A673 (cell line): Measurements from ENCODE around the gene MRPL20. TPM values are rescaled to one million over a fixed set of nuclear protein-coding genes. Genes with fewer than 3 reads are reported as not detected.

Experiments
- BruUV-seq: library from RNA; stranded (reverse); fragments of 400-500 nt; replicated peaks from 2 replicates; lab custom pipeline; 2021; lab: Mats Ljungman, UMichigan
- CTCF ChIA-PET: fragments of 300-600 bp; sonication (Branson Sonifier 250); formaldehyde crosslinking; loops from one replicate; lab custom pipeline; 2022; ENCODE audit warnings: antibody characterized with exemption; lab: Charles Lee
- POLR2A ChIA-PET: fragments of 300-600 bp; sonication (Branson Sonifier 250); formaldehyde crosslinking; loops from one replicate; lab custom pipeline; 2022; ENCODE audit warnings: antibody characterized with exemption; ENCODE audit not compliant: low non-redundant PET; lab: Charles Lee
- DNase-seq: peaks from one replicate; pipeline ENCODE4 v3.0.0-alpha.2; 2015; ENCODE audit warnings: low spot score
- H3K27ac ChIP-seq: fragments of 200-600 bp; sonication (generic); 2 replicates; pipeline ENCODE4 v1.5.1; 2016; ENCODE audit warnings: mixed run types, low read depth, mild to moderate bottlenecking, mixed read lengths, antibody characterized with exemption, low read length; ENCODE audit not compliant: poor library complexity, severe bottlenecking
- H3K27me3 ChIP-seq: fragments of 200-600 bp; sonication (generic); replicated peaks from 2 replicates; pipeline ENCODE4 v1.6.1; 2017; ENCODE audit warnings: mixed run types, low read depth, mild to moderate bottlenecking, mixed read lengths, antibody characterized with exemption, low read length; ENCODE audit not compliant: insufficient read depth, poor library complexity
- H3K36me3 ChIP-seq: fragments of 200-600 bp; sonication (generic); 2 replicates; pipeline ENCODE4 v1.6.1; 2016; ENCODE audit warnings: mixed run types, mild to moderate bottlenecking, mixed read lengths, antibody characterized with exemption, low read length; ENCODE audit not compliant: insufficient read depth, poor library complexity, severe bottlenecking
- H3K4me1 ChIP-seq: fragments of 200-600 bp; sonication (generic); 2 replicates; pipeline ENCODE4 v1.6.1; 2017; ENCODE audit warnings: mixed run types, mild to moderate bottlenecking, mixed read lengths, antibody characterized with exemption, low read length; ENCODE audit not compliant: insufficient read depth, poor library complexity, severe bottlenecking
- H3K4me3 ChIP-seq: fragments of 200-600 bp; sonication (generic); 2 replicates; pipeline ENCODE4 v1.5.1; 2016; ENCODE audit warnings: low read depth, mixed run types, mild to moderate bottlenecking, mixed read lengths, low read length; ENCODE audit not compliant: poor library complexity, severe bottlenecking
- H3K9me3 ChIP-seq: fragments of 200-600 bp; sonication (generic); 2 replicates; pipeline ENCODE4 v1.6.1; 2016; ENCODE audit warnings: mixed run types, low read depth, mild to moderate bottlenecking, mixed read lengths, antibody characterized with exemption, low read length; ENCODE audit not compliant: poor library complexity, severe bottlenecking
- EZH2 ChIP-seq: fragments of 200-600 bp; sonication (generic); IDR thresholded peaks from 2 replicates; pipeline ENCODE4 v1.6.1; 2017; ENCODE audit warnings: borderline replicate concordance, low read depth, mild to moderate bottlenecking, mixed read lengths, antibody characterized with exemption, low read length; ENCODE audit not compliant: poor library complexity, severe bottlenecking
- intact Hi-C: fragments of 100-400 bp; cut with micrococcal nuclease; formaldehyde crosslinking; loops from one replicate; pipeline ENCODE4 v1.10.0; 2022; ENCODE audit not compliant: unreplicated experiment
- total RNA-seq: library from RNA; stranded (reverse); gene quantifications from 2 replicates; pipeline ENCODE4 v1.2.3, GENCODE V29; 2021
- TF ChIP-seq, protein P1 (sequence below): fragments of 300-800, 200-600 bp; sonication (generic); conservative IDR thresholded peaks from 2 replicates; pipeline ENCODE4 v1.5.1; 2017; ENCODE audit warnings: low read depth, mild to moderate bottlenecking, antibody characterized with exemption, low read length, moderate library complexity, mixed read lengths

Gene MRPL20
- total RNA-seq, 1 experiment from 2014 or later, result 151 TPM

DNA sequence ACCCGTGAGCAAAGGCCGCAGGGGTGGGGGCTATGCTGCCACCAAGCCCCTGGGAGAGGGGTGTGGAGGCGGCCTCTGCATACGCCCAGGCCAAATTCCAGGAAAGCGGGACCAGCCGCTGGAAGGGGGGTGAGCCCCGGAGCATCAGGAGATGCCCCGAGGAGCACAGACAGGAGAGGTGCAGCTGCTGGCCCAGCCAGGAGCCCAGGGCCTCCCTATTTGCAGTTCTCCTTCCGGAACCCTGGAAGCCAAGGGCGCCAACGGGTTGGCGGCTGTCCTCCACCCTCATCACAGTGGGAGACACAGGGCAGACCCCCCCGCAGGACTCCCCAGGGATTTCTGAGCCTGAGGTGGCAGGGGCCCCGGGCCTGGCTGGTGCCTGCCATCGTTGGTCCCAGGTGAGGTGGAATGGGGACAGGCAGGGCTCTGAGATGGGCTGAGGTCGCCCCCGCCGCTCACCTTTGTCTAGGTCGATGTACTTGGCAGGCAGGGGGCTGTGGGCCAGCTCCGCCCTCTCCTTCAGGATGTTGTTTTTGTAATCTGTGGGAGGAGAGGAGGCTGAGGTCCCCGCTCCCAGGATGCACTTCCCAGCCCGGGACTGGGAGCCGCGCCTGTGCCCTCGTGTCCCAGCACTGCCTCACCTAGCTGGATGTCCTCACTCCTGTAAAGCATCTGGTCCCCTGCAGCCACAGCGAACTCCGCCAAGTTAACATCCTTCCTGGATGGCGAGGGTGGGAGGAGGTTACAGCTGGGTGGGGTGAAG lies 53.5 kb downstream of the MRPL20 start:
- Histone ChIP-seq H3K27ac (no peak overlapping the region), H3K4me1 (no peaks in the 10 kb centered on the region), H3K4me3 (no peak overlapping the region), H3K9me3 (no peaks in the 10 kb centered on the region), H3K36me3 (no peaks in the 10 kb centered on the region), H3K27me3 (peaks cover 5% of the 10 kb centered on the region)
- ChIA-PET POLR2A (no interaction called here), CTCF (no interaction called here)
- intact Hi-C loops, result no loop called here
- BruUV-seq, result no TSS peak
- TF ChIP-seq, protein P1, sequence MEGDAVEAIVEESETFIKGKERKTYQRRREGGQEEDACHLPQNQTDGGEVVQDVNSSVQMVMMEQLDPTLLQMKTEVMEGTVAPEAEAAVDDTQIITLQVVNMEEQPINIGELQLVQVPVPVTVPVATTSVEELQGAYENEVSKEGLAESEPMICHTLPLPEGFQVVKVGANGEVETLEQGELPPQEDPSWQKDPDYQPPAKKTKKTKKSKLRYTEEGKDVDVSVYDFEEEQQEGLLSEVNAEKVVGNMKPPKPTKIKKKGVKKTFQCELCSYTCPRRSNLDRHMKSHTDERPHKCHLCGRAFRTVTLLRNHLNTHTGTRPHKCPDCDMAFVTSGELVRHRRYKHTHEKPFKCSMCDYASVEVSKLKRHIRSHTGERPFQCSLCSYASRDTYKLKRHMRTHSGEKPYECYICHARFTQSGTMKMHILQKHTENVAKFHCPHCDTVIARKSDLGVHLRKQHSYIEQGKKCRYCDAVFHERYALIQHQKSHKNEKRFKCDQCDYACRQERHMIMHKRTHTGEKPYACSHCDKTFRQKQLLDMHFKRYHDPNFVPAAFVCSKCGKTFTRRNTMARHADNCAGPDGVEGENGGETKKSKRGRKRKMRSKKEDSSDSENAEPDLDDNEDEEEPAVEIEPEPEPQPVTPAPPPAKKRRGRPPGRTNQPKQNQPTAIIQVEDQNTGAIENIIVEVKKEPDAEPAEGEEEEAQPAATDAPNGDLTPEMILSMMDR, result no peak
- no peak for TF ChIP-seq EZH2
- DNase-seq, result no peak

GRCh38 chr1:1352786-1353388 lies 54.2 kb downstream of the MRPL20 start:
- H3K36me3 ChIP-seq, result no peaks in the 10 kb centered on the region
- DNase-seq, result no peak
- H3K27me3 ChIP-seq, result peaks cover 5% of the 10 kb centered on the region
- no peaks in the 10 kb centered on the region for H3K9me3 ChIP-seq
- intact Hi-C loops, result no loop called here
- no TSS peak for BruUV-seq
- H3K4me3 ChIP-seq, result no peak overlapping the region
- POLR2A ChIA-PET, result no interaction called here
- CTCF ChIA-PET, result no interaction called here
- TF ChIP-seq EZH2, result no peak
- TF ChIP-seq, protein P1, result no peak
- no peaks in the 10 kb centered on the region for H3K4me1 ChIP-seq
- H3K27ac ChIP-seq, result no peak overlapping the region

Other genes with a start within 250 kb of the MRPL20 start
- gene TTLL10, start 233.4 kb downstream of the MRPL20 start, total RNA-seq, result not detected in 2 replicates
- 0.77 and 1.1 TPM in 2 replicates for gene TNFRSF18, start 200.7 kb downstream of the MRPL20 start, total RNA-seq
- gene TNFRSF4, start 193.1 kb downstream of the MRPL20 start, total RNA-seq, result 0.80 and 1.5 TPM in 2 replicates
- gene SDF4, start 175.3 kb downstream of the MRPL20 start, total RNA-seq, result 121 and 133 TPM in 2 replicates
- 41.3 and 41.8 TPM in 2 replicates for gene B3GALT6, start 175.1 kb downstream of the MRPL20 start, total RNA-seq
- 2.9 and 4.4 TPM in 2 replicates for gene C1QTNF12, start 160.6 kb downstream of the MRPL20 start, total RNA-seq
- 86.4 and 92.8 TPM in 2 replicates for gene UBE2J2, start 133.4 kb downstream of the MRPL20 start, total RNA-seq
- gene SCNN1D, start 126.9 kb downstream of the MRPL20 start, total RNA-seq, result 4.5 and 13.0 TPM in 2 replicates
- gene ACAP3, start 99.4 kb downstream of the MRPL20 start, total RNA-seq, result 67.6 and 71.9 TPM in 2 replicates
- gene PUSL1, start 98.7 kb downstream of the MRPL20 start, total RNA-seq, result 28.5 and 31.3 TPM in 2 replicates
- 156 and 182 TPM in 2 replicates for gene INTS11, start 82.6 kb downstream of the MRPL20 start, total RNA-seq
- 17.0 and 20.8 TPM in 2 replicates for gene CPTP, start 82.5 kb downstream of the MRPL20 start, total RNA-seq
- gene TAS1R3, start 76.0 kb downstream of the MRPL20 start, total RNA-seq, result 0.21 and 0.39 TPM in 2 replicates
- 48.0 and 58.1 TPM in 2 replicates for gene DVL1, start 57.9 kb downstream of the MRPL20 start, total RNA-seq
- 0.55 and 0.73 TPM in 2 replicates for gene MXRA8, start 48.7 kb downstream of the MRPL20 start, total RNA-seq
- 172 and 176 TPM in 2 replicates for gene AURKAIP1, start 32.1 kb downstream of the MRPL20 start, total RNA-seq
- 206 and 213 TPM in 2 replicates for gene CCNL2, start 8.0 kb downstream of the MRPL20 start, total RNA-seq
- not detected in 2 replicates for gene ANKRD65, start 14.0 kb upstream of the MRPL20 start, total RNA-seq
- 0.92 and 2.7 TPM in 2 replicates for gene VWA1, start 28.4 kb upstream of the MRPL20 start, total RNA-seq
- 0.22 and 0.39 TPM in 2 replicates for gene ATAD3C, start 42.4 kb upstream of the MRPL20 start, total RNA-seq
- 46.1 and 68.9 TPM in 2 replicates for gene ATAD3B, start 64.5 kb upstream of the MRPL20 start, total RNA-seq
- gene ATAD3A, start 104.9 kb upstream of the MRPL20 start, total RNA-seq, result 83.1 and 92.7 TPM in 2 replicates
- 6.8 and 9.1 TPM in 2 replicates for gene TMEM240, start 133.3 kb upstream of the MRPL20 start, total RNA-seq
- 182 and 193 TPM in 2 replicates for gene SSU72, start 167.6 kb upstream of the MRPL20 start, total RNA-seq
- gene FNDC10, start 192.8 kb upstream of the MRPL20 start, total RNA-seq, result 1.7 and 2.5 TPM in 2 replicates
- gene MIB2, start 208.2 kb upstream of the MRPL20 start, total RNA-seq, result 38.7 and 49.8 TPM in 2 replicates
- 0.55 and 0.67 TPM in 2 replicates for gene MMP23B, start 224.9 kb upstream of the MRPL20 start, total RNA-seq